ENCODE results near the gene ORAI2. TPM values are rescaled to one million over a fixed set of nuclear protein-coding genes. Genes with fewer than 3 reads are reported as not detected.

ORAI2 gene
- 12.8 and 14.6 TPM in 2 replicates for polyA plus RNA-seq (2011; rRNA removed)
- polyA plus RNA-seq (2012; cell fraction: cytosol; rRNA removed): 28.6 and 38.2 TPM in 2 replicates
- polyA plus RNA-seq (2012; cell fraction: nucleus; rRNA removed): 19.0 and 23.7 TPM in 2 replicates
- 17.3 to 22.1 TPM (median 21.8 TPM) in 3 replicates for polyA plus RNA-seq (2017; fragmentation: RNase III; extraction: RNeasy Plus Mini Kit Qiagen cat#74134 plus additional on column Dnase treatment)
- 14.6 and 16.9 TPM in 2 replicates for polyA minus RNA-seq (2011; rRNA and poly(A)+ RNA removed)

DNA sequence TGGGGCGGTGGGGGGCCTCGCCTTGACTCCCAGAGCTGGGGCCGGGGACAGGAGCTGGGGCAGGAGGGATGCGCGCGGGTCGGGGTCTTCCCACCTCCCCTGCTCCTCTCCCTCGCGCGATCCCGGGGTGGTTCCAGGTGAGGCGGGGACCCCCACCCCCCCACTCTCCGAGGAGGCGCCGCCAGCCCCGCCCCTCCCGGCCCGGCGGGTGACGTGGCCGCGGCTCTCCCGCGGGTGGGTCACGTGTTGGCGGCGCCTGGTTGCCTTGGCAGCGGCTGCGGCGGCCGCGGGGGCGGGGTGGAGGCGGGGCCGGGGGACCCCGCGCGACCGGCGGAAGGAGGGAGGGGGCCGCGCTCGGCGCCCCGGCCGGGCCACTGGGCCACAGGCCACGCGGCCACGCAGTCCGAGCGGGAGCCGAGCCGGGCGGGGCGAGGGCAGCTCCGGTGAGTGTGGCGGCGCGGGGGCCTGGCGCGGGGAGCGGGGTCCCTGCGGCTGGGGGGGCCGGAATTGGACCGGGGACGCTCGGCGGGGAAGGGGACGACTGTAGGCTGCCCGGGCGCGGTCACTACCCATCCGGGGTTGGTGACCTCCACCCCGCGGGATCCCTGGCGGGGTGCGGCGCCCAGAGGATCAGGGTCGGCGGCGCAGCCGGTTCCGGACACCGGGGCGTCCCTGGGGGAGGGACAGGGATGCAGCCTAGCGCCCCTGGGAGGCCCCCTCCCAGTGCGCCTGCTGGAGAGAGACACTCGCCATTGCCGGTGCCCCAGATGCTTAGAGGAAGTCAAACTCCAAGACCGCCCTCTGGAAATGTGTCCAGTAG lies at the start of gene ORAI2:
Gene ORAI2, plus strand, starts transcription at position 357 of the 820 bp plus-strand sequence. CDS start 5,382 bp downstream, outside the sequence.
- peak within 1 kb of the TSS; percentile 91 for H3K4me2 ChIP-seq
- POLR2A ChIA-PET: interaction anchor here (0.6 to 1.8 kb wide), 4 partner anchors 10 to 37 kb away, joined by 3 to 22 read pairs (median 7); partner anchors contain the start of gene PRKRIP1
- WGBS (ENCODE audit: missing lambda C conversion rate): 6% methylated on average over 4 of the region's 90 CpGs
- peak; percentile 56 for TF ChIP-seq POLR2A (IDR thresholded peaks at IDR 0.05; ENCODE audit: low read length)
- TF ChIP-seq FOXS1 (CRISPR knock-in tag; IDR thresholded peaks at IDR 0.05): no peak
- no peak for TF ChIP-seq BHLHE40 (IDR thresholded peaks at IDR 0.05; ENCODE audit: low read depth, low read length)
- TF ChIP-seq FOSL2 (IDR thresholded peaks at IDR 0.05): no peak
- no peak for TF ChIP-seq FOSL2 (CRISPR knock-in tag; IDR thresholded peaks at IDR 0.05)
- TF ChIP-seq HES2 (IDR thresholded peaks at IDR 0.05): no peak
- TF ChIP-seq HEYL (CRISPR knock-in tag; IDR thresholded peaks at IDR 0.05): no peak
- TF ChIP-seq TFCP2L1 (CRISPR knock-in tag; IDR thresholded peaks at IDR 0.05): no peak
- no peak for TF ChIP-seq HOXB5 (CRISPR knock-in tag; IDR thresholded peaks at IDR 0.05)
- TF ChIP-seq ZSCAN20 (CRISPR knock-in tag; IDR thresholded peaks at IDR 0.05): no peak
- peak; percentile 61; the same call in 1 of the 2 replicates for TF ChIP-seq PHF8 (IDR thresholded peaks at IDR 0.05; ENCODE audit: borderline replicate concordance, low read depth)
- peak in 1 of 2 experiments; percentile 68; a peak in 3 of 5 replicates for TF ChIP-seq JUN (IDR thresholded peaks at IDR 0.05)
- no peak for TF ChIP-seq RCOR1 (IDR thresholded peaks at IDR 0.05; ENCODE audit: low read depth, low read length)
- no peak for TF ChIP-seq NR3C1 (IDR thresholded peaks at IDR 0.05)
- no peak for TF ChIP-seq ZFP36 (IDR thresholded peaks at IDR 0.05; ENCODE audit: borderline replicate concordance, partially characterized antibody)
- DNase-seq (ENCODE audit: low read depth in 1 of 2, low spot score in 1 of 2) (peak; percentile 51 to 81), FAIRE-seq (no peak), ATAC-seq (peak; percentile 63 to 74)
- peak within 1 kb of the TSS; percentile 89 for H3K4me3 ChIP-seq
- no peaks in the 10 kb centered on the region for H3K9me3 ChIP-seq
- H3K4me1 ChIP-seq: peaks cover 30% of the 10 kb centered on the region
- H3K27ac ChIP-seq: peak within 1 kb of the TSS; percentile 85 to 98
- CTCF ChIA-PET: interaction anchor here (0.9 to 1.9 kb wide), 5 partner anchors 17 to 34 kb away, joined by 3 to 7 read pairs (median 3); no protein-coding TSS in a partner anchor

GRCh38 chr7:102387064-102387463 lies 46.3 kb upstream of the ORAI2 start:
- ChIA-PET POLR2A (no interaction called here), CTCF (interaction anchor here (0.9 to 3.7 kb wide), 4 partner anchors 9 to 837 kb away, joined by 3 to 78 read pairs (median 4); partner anchors contain the start of gene PRKRIP1)

DNA sequence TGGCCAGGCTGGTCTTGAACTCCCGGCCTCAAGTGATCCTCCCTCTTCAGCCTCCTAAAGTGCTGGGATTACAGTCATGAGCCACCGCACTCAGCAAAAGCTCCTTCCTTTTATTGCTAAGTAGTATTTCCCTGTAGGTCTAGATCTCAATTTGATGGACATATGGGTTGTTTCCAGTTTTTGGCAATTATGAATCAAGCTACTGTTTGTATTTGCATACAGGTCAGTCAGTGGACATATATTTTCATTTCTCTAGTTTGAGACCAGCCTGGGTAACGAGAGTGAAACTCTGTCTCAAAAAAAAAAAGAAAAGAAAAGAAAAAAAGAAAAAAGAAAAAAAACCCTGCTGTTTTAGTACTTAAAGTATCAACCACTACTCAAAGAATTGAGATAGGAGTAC lies 43.6 kb upstream of the ORAI2 start:
- TF ChIP-seq TFCP2L1 (CRISPR knock-in tag; IDR thresholded peaks at IDR 0.05): no peak
- TF ChIP-seq HES2 (IDR thresholded peaks at IDR 0.05): no peak
- TF ChIP-seq E2F6 (IDR thresholded peaks at IDR 0.05; ENCODE audit: borderline replicate concordance, low read depth): no peak
- TF ChIP-seq NFE2L2 (conservative IDR thresholded peaks at IDR 0.05; ENCODE audit: low read length): no peak
- no peak for TF ChIP-seq KDM1A (IDR thresholded peaks at IDR 0.05; ENCODE audit: low read depth)
- TF ChIP-seq CHD2 (IDR thresholded peaks at IDR 0.05; ENCODE audit: low read length, partially characterized antibody): no peak
- no peak for TF ChIP-seq MYC (IDR thresholded peaks at IDR 0.05; ENCODE audit: borderline replicate concordance, low read length)
- TF ChIP-seq KDM5A (IDR thresholded peaks at IDR 0.05): no peak
- TF ChIP-seq MAFK (IDR thresholded peaks at IDR 0.05; ENCODE audit: partially characterized antibody): no peak
- TF ChIP-seq EHMT2 (IDR thresholded peaks at IDR 0.05; ENCODE audit: low read depth): no peak
- no peak for TF ChIP-seq ESRRA (IDR thresholded peaks at IDR 0.05; ENCODE audit: borderline replicate concordance, low read length)
- no peak for TF ChIP-seq FOSL2 (IDR thresholded peaks at IDR 0.05)
- TF ChIP-seq FOSL2 (CRISPR knock-in tag; IDR thresholded peaks at IDR 0.05): no peak
- Histone ChIP-seq H3K9me3 (no peaks in the 10 kb centered on the region), H3K4me1 (no peaks in the 10 kb centered on the region), H3K4me2 (no peak overlapping the region), H3K27ac (no peak overlapping the region), H3K4me3 (no peak overlapping the region)
- DNase-seq (ENCODE audit: low read depth in 1 of 2, low spot score in 1 of 2): no peak
- POLR2A ChIA-PET: interaction anchor here (0.7 kb wide), 1 partner anchor 116 kb away, joined by 4 read pairs; no protein-coding TSS in a partner anchor
- CTCF ChIA-PET: interaction anchor here (0.6 to 3.7 kb wide), 9 partner anchors 17 to 374 kb away, joined by 3 to 78 read pairs (median 4); partner anchors contain the start of gene SH2B2
- no peak for FAIRE-seq
- ATAC-seq: no peak
- 74% methylated on average over 3 of the region's 3 CpGs for WGBS (ENCODE audit: missing lambda C conversion rate)

More at GRCh38 chr7:102387064-102387463, 46.3 kb upstream of the ORAI2 start:
- Histone ChIP-seq H3K9me3 (no peaks in the 10 kb centered on the region), H3K4me3 (no peak overlapping the region), H3K4me1 (no peaks in the 10 kb centered on the region), H3K4me2 (no peak overlapping the region), H3K27ac (no peak overlapping the region)
- no peak for DNase-seq (ENCODE audit: low read depth in 1 of 2, low spot score in 1 of 2)
- no peak for ATAC-seq
- TF ChIP-seq POLR2AphosphoS2 (conservative IDR thresholded peaks at IDR 0.05; ENCODE audit: low read length): no peak
- TF ChIP-seq CEBPB (IDR thresholded peaks at IDR 0.05): peak in 1 of 2 experiments; percentile 55; a peak in 2 of 4 replicates
- 92% methylated on average over 6 of the region's 6 CpGs for WGBS (ENCODE audit: missing lambda C conversion rate)
- FAIRE-seq: no peak
